Thymus (tissue), 11 donors: Measurements from ENCODE around the gene SARS2. TPM values are rescaled to one million over a fixed set of nuclear protein-coding genes. Genes with fewer than 3 reads are reported as not detected.

Experiments used
- DNase-seq, 9 donors: peaks; one replicate each; pipeline ENCODE4 v3.0.0-alpha.2; 2013; ENCODE audit warnings: low spot score in 9 of 9, low read depth in 6 of 9, missing footprints in 1 of 9
- H3K27ac ChIP-seq, 2 donors: one replicate each; pipeline ENCODE4 v1.5.1; 2013; ENCODE audit warnings: control low read depth in 1 of 2, low read depth in 1 of 2, low read length in 1 of 2, mild to moderate bottlenecking in 1 of 2, moderate library complexity in 1 of 2
- H3K27me3 ChIP-seq, 2 donors: one replicate each; pipeline ENCODE4 v1.5.1; 2013; ENCODE audit warnings: low read length in 1 of 2; ENCODE audit not compliant: control insufficient read depth in 2 of 2, insufficient read depth in 1 of 2
- H3K36me3 ChIP-seq, 2 donors: one replicate each; pipeline ENCODE4 v1.5.1; 2013; ENCODE audit warnings: low read length in 1 of 2, mild to moderate bottlenecking in 1 of 2, moderate library complexity in 1 of 2; ENCODE audit not compliant: control insufficient read depth in 2 of 2, insufficient read depth in 2 of 2
- H3K4me1 ChIP-seq, 2 donors: one replicate each; pipeline ENCODE4 v1.5.1; 2013; ENCODE audit warnings: low read length in 2 of 2; ENCODE audit not compliant: control insufficient read depth in 2 of 2, insufficient read depth in 2 of 2
- H3K4me3 ChIP-seq, 2 donors: one replicate each; pipeline ENCODE4 v1.5.1; 2013; ENCODE audit warnings: low read length in 2 of 2, control low read depth in 1 of 2, mild to moderate bottlenecking in 1 of 2
- H3K9me3 ChIP-seq, 2 donors: one replicate each; pipeline ENCODE4 v1.5.1; 2013; ENCODE audit warnings: low read length in 1 of 2, mild to moderate bottlenecking in 1 of 2; ENCODE audit not compliant: control insufficient read depth in 2 of 2, insufficient read depth in 1 of 2
- WGBS: extraction: QIAGEN DNeasy Blood & Tissue Kit; methylation state at CpG from one replicate; pipeline ENCODE4 v1.1.7; 2013; 5-methylcytosine and 5-hydroxymethylcytosine counted together
- polyA plus RNA-seq: library from polyadenylated mRNA; stranded (reverse); fragments of 200-250 nt; gene quantifications from one replicate; pipeline ENCODE4 v1.2.3, GENCODE V29; 2013
- total RNA-seq: library from RNA; stranded (reverse); fragments of 120-200 nt; gene quantifications from one replicate; pipeline ENCODE4 v1.2.4, GENCODE V29; 2013
- donor health status: healthy.

Gene SARS2
- total and polyA plus RNA-seq, 2 donors = 15.0 to 30.9 TPM

DNA sequence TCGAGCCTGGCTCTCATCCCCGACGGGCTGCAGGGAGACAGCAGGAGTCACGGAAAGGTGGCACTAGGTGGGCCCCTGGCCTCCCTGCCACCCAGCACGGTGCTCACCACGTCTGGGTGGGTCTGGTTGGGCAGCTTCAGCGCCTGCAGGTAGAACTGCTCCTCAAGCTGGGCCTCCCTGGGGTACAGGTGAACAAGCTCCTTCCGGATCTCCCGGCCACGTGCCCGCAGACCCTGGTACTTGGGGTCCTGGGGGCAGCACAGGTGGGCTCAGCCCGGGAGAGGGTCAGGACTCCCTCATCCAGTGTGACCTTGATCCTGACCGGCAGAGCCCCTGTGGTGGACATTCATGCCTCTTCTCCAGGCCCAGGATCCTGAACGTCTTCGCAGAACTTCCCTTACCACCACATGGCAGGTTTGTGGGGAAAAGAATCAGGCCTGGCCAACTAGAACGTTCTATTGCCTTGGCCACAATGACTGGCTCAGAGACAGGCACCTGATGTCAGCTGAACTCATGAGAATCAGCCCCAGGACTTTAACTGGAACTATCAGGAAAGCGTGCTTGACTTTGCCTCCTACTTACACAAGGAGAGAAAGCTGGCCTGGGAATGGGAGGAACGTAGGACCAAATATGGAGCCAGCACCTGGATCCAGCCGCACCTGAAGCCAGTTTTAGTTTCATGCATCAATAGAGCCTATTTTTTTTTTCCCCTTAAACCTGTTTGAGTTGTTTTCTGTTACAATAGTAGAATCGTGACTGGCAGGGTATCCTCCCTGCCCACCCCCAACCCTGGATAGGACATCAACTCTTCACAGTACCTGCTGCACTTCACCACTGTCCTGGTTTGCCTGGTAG is 8.9 kb downstream of the SARS2 start:
- no peaks in the 10 kb centered on the region for H3K27me3 ChIP-seq
- no peak for DNase-seq
- H3K36me3 ChIP-seq = peaks cover 11 to 16% of the 10 kb centered on the region in 2 donors
- no peak overlapping the region for H3K4me3 ChIP-seq
- H3K27ac ChIP-seq = no peak overlapping the region
- 97% methylated on average over 20 of the region's 20 CpGs for WGBS
- H3K4me1 ChIP-seq = no peaks in the 10 kb centered on the region
- H3K9me3 ChIP-seq = no peaks in the 10 kb centered on the region

DNA sequence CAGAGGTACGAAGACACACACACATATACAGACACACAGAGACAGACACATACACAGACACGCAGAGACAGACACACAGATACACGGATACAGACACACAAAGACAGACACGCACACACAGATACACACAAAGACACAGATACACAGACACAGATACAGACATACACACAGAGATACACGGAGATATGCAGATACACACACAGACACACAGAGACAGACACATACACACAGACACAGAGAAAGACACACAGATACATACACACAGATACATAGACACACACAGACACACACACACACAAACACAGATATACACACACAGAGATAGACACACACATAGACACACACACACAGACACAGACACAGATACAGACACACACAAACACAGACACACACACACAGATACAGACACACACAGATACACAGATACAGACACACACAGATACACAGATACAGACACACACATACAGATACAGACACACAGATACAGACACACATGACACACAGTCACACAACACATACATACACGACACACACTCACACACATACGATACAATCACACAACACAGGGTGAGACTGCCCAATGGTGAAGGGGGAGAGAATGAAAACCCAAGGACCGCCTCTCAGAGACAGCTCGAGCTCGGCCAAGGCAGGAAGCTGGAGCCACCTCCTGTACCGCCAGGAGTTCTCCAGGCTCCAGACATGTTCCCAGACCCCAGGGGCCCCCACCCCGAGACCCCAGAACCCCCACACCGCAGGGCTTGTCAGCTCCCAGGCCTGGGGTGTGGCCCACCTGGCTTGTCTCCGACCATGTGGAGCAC is 9.8 kb downstream of the SARS2 start:
- H3K9me3 ChIP-seq = no peaks in the 10 kb centered on the region
- no peak for DNase-seq
- no peaks in the 10 kb centered on the region for H3K27me3 ChIP-seq
- WGBS = 90% methylated on average over 14 of the region's 14 CpGs
- peaks cover 10 to 16% of the 10 kb centered on the region in 2 donors for H3K36me3 ChIP-seq
- no peaks in the 10 kb centered on the region for H3K4me1 ChIP-seq
- H3K4me3 ChIP-seq = no peak overlapping the region
- no peak overlapping the region for H3K27ac ChIP-seq

DNA sequence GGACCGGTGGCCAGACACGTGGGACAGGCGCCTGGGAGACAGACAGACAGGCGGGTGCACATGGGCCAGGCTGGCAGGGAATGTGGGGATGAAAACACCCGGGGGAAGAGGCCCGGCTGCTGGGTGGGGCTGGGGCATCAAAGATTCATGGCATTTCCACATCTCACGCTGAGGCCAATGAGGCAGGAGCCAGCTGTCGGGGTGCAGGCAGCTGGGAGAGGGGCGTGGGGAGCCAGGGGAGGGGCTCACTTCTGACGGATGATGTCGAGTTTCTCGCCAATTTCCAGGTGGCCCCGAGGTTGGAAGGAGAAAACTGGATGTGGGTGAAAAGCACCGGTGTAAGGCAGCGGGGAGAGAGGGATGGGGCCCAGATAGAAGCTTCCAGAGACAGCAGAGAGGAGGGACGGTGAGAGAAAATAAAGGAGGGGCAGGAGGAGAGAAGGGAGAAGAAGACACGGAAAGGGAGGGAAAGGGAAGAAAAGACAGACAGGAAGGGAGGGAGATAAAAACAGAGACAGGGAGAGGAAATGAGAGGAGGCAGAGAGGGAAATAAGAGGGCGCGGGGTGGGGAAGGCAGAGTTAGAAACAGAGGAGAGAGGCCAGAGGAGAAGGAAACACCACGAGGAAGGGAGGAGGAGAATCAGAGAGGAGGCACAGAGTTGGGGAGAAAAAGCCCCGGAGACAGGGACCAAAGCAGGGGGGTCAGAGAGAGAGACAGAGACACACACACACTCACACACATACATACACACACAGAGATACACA is 10.5 kb downstream of the SARS2 start:
- DNase-seq = no peak
- 89% methylated on average over 21 of the region's 21 CpGs for WGBS

DNA sequence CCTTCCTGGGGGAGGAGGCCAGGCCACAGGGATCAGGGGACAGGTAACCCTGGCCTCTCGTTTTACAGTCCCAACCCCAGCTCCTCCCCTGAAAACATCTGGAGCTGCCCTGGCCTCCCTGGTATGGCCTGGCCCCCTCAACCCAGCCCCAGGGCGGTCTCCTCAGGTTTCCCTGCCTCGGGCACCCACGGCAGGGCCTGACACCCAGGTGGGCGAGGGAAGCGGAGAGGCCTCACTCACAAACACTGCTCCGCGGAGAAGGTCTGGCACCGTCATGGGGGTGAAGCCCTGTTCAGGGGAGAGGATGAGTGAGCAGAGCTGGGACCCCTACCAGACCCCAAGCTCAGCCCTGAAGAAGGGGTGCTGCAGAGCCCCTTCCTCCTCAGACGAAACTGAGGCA is 12.0 kb downstream of the SARS2 start:
- no peaks in the 10 kb centered on the region for H3K9me3 ChIP-seq
- H3K36me3 ChIP-seq = peaks cover 4 to 7% of the 10 kb centered on the region in 2 donors
- DNase-seq = no peak
- no peaks in the 10 kb centered on the region for H3K27me3 ChIP-seq
- WGBS = 95% methylated on average over 10 of the region's 10 CpGs
- H3K4me3 ChIP-seq = no peak overlapping the region
- H3K4me1 ChIP-seq = no peaks in the 10 kb centered on the region
- H3K27ac ChIP-seq = no peak overlapping the region

More for the DNA sequence above, 10.5 kb downstream of the SARS2 start:
- peaks cover 7 to 12% of the 10 kb centered on the region in 2 donors for H3K36me3 ChIP-seq
- no peaks in the 10 kb centered on the region for H3K27me3 ChIP-seq
- no peak overlapping the region for H3K4me3 ChIP-seq
- no peaks in the 10 kb centered on the region for H3K4me1 ChIP-seq
- H3K9me3 ChIP-seq = no peaks in the 10 kb centered on the region
- no peak overlapping the region for H3K27ac ChIP-seq

DNA sequence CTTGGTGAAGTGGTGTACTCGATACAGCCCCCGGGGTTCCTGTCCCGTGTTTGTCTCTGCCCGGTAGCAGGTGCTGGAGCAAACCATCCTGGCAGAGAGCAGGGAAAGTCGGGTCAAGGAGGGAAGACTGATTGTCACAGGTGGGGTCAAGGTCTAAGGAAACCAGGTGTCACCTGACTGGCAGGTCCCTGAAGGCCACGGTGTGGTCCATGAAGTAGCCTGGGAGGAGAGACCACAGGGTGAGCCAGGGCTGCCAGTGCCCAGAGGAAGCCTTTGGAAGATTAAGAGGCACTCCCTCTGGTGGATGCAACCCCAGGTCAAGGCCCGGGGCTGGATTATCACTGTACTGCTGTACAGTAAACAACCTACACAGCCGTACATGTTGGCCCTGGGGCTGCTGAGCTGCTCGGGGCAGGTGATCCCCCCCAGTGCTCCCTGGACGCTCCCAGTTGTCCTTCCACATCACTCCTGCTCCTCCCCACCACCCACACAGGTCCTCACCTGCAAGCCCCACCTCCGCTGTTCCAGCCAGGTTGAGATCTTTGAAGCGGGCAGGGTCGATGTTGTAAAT is 12.6 kb downstream of the SARS2 start:
- WGBS = 95% methylated on average over 13 of the region's 13 CpGs
- peaks cover 4 to 7% of the 10 kb centered on the region in 2 donors for H3K36me3 ChIP-seq
- DNase-seq = no peak

DNA sequence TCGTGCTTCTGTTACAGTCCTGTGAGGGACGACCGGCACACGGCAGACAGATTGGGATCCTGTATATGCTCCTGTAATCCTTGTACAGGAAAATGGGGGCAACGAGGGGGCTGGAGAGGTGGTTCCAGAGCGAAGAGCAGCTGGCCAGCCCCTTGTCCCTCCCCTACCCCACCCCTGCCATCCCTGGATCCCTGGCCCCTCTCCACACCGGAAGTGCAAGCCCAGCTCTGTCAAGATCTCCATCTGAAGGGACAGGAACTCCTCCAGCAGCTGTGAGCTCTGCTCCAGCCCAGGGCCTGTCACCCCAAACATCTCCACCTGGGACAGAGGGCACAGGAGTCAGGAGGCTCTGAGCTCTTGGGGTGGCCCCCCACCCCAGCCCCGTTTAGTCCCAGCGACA is 13.0 kb downstream of the SARS2 start:
- DNase-seq = no peak
- H3K27me3 ChIP-seq = peaks cover 0 to 6% of the 10 kb centered on the region in 2 donors
- WGBS = 96% methylated on average over 9 of the region's 9 CpGs
- H3K4me1 ChIP-seq = no peaks in the 10 kb centered on the region
- H3K36me3 ChIP-seq = peaks cover 4 to 7% of the 10 kb centered on the region in 2 donors
- no peak overlapping the region for H3K27ac ChIP-seq
- H3K4me3 ChIP-seq = no peak overlapping the region
- no peaks in the 10 kb centered on the region for H3K9me3 ChIP-seq

More for the DNA sequence above, 12.6 kb downstream of the SARS2 start:
- H3K27ac ChIP-seq = no peak overlapping the region
- H3K9me3 ChIP-seq = no peaks in the 10 kb centered on the region
- H3K4me1 ChIP-seq = no peaks in the 10 kb centered on the region
- no peak overlapping the region for H3K4me3 ChIP-seq
- peaks cover 0 to 1% of the 10 kb centered on the region in 2 donors for H3K27me3 ChIP-seq

DNA sequence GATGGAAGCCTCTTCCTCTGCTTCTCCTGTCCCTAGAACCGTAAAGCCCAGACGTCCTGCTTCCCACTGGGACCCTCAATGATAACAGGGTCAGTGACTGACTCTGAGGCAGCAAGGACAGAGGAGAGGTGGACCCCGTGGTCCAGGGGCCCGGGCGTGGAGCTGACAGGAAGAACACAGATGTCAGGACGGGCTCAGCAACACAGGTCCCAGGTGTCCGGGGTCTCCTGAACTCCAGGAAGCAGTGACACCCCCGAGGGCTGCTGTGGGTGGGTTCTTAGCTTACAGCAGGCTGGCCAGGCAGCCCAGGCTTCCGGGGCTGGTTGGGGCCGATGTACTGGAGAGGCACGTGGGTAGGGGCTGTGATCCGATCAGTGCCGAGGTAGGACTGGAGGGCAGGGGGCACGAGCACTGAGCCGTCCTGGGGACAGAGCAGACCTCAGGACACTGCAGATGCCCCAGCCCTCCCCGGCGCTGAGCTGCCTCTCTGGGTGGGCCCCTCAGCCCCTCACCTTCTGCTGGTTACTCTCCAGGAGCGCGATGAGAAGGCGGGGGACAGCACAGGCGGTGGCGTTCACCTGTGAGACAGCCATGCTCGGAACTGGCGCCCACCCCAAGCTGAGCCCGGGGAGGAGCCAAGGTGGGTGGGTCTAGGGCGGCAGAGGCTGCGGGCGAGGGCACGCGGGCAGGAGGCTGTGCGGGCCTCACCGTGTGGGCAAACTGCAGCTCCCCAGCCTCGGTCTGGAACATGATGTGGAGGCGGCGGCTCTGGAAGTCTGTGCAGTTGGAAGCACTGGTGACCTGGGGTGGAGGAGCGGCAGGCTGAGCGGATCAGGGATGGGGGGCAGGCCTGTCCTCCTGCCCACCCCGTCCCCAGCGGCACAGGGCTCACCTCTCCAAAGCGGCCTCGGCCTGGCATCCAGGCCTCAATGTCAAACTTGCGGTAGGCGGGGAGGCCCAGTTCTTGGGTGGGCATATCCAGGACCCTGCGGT is 14.9 kb downstream of the SARS2 start:
- Histone ChIP-seq H3K4me1 (peaks cover 0 to 4% of the 10 kb centered on the region in 2 donors), H3K4me3 (no peak overlapping the region), H3K27ac (no peak overlapping the region), H3K27me3 (peaks cover 0 to 23% of the 10 kb centered on the region in 2 donors), H3K9me3 (peaks cover 0 to 6% of the 10 kb centered on the region in 2 donors), H3K36me3 (peaks cover 0 to 4% of the 10 kb centered on the region in 2 donors)
- 97% methylated on average over 44 of the region's 44 CpGs for WGBS
- DNase-seq = no peak

DNA sequence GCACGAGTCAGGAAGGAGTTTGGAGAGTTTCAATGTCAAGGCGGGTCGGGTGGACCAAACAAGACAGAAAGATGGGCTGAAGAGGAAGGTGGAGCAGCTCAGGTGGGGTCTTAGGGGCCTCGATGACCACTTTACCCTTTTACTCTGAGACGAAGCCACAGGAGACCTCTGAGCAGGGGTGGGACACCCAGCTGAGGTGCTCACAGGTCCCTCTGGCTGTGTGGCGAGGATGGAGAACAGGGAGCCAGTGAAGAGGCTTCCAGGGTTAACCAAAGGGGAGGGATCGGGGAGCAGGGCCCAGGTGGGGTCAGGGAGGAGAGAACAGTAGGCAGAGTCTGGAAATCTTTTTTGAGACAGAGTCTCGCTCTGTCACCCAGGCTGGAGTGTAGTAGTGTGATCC is 16.6 kb downstream of the SARS2 start:
- peaks cover 0 to 6% of the 10 kb centered on the region in 2 donors for H3K9me3 ChIP-seq
- no peak overlapping the region for H3K27ac ChIP-seq
- 97% methylated on average over 8 of the region's 8 CpGs for WGBS
- peaks cover 0 to 9% of the 10 kb centered on the region in 2 donors for H3K36me3 ChIP-seq
- peaks cover 0 to 4% of the 10 kb centered on the region in 2 donors for H3K4me1 ChIP-seq
- H3K4me3 ChIP-seq = no peak overlapping the region
- DNase-seq = no peak
- peaks cover 0 to 23% of the 10 kb centered on the region in 2 donors for H3K27me3 ChIP-seq
